Effector memory CD4-positive, alpha-beta T cell (primary cell): ENCODE results near the gene THADA.

Experiments
- DNase-seq, 3 donors: peaks; one replicate each; pipeline ENCODE4 v3.0.0-alpha.2; 2020
- H3K27ac ChIP-seq: 2 replicates; pipeline ENCODE4 v1.7.0; 2013; ENCODE audit warnings: mild to moderate bottlenecking, low read length, moderate library complexity; ENCODE audit not compliant: insufficient read depth, poor library complexity, severe bottlenecking
- H3K27me3 ChIP-seq: replicated peaks from 2 replicates; pipeline ENCODE4 v1.7.0; 2013; ENCODE audit warnings: mild to moderate bottlenecking, low read length; ENCODE audit not compliant: insufficient read depth, control insufficient read depth, poor library complexity, severe bottlenecking
- H3K36me3 ChIP-seq: 2 replicates; pipeline ENCODE4 v1.7.0; 2013; ENCODE audit warnings: mild to moderate bottlenecking, low read length, moderate library complexity; ENCODE audit not compliant: control insufficient read depth, insufficient read depth
- H3K4me1 ChIP-seq: 2 replicates; pipeline ENCODE4 v1.7.0; 2013; ENCODE audit warnings: low read length, mild to moderate bottlenecking; ENCODE audit not compliant: control insufficient read depth, insufficient read depth, poor library complexity, severe bottlenecking
- H3K4me3 ChIP-seq: 2 replicates; pipeline ENCODE4 v1.7.0; 2013; ENCODE audit warnings: low read length, low read depth, mild to moderate bottlenecking; ENCODE audit not compliant: insufficient read depth, poor library complexity, severe bottlenecking
- H3K9me3 ChIP-seq: 2 replicates; pipeline ENCODE4 v1.7.0; 2013; ENCODE audit warnings: mild to moderate bottlenecking, low read length, moderate library complexity; ENCODE audit not compliant: control insufficient read depth

The THADA gene

DNA sequence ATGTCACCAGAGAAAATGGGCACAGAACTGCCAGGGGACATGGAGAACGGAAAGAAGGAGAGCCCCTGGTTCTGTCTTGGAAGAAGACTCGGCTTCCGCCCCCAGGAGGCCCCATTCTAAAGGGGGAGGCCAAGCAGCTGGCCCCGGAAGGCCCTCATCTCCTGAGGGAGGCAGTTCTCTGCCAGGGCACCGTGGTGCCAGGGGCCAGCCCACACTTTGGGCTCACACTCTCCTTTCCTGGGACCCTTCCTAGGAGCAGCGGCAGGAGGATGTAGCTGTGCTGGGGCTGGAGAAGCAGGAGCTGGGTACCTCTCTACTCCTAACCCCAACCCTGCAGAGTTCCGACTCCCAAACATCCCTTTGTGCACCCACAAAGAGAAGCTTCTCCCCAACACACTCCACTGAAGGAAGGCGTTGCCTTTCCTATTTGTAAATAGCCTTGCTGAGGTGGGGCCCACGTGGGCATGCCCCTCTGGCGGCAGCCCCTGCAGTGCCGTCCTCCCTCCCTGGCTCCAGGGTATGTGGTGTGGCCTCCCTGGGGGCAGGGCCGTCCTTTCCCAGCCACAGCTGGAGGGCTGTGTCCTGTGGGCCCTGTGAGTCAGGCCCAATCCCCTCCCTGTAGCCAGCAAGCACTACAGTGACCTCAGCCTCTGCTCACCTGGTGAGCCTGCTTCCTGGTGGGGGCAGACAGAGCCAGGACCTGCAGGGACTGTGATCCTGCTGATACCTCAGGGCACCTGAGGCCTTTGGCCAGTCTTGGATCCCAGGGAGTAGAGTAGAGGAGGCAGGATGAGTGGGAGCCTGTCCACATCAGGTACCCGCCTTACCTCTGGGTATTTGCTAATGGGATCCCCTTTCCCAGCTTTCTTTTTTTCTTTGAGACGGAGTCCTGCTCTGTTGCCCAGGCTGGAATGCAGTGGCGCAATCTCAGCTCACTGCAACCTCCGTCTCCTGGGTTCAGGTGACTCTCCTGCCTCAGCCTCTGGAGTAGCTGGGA, 396.0 kb downstream of the THADA start:
- H3K4me1 ChIP-seq = peaks cover 30% of the 10 kb centered on the region
- H3K27ac ChIP-seq = no peak overlapping the region
- H3K4me3 ChIP-seq = no peak overlapping the region
- no peak for DNase-seq
- H3K9me3 ChIP-seq = no peaks in the 10 kb centered on the region
- H3K27me3 ChIP-seq = no peaks in the 10 kb centered on the region
- H3K36me3 ChIP-seq = no peaks in the 10 kb centered on the region

DNA sequence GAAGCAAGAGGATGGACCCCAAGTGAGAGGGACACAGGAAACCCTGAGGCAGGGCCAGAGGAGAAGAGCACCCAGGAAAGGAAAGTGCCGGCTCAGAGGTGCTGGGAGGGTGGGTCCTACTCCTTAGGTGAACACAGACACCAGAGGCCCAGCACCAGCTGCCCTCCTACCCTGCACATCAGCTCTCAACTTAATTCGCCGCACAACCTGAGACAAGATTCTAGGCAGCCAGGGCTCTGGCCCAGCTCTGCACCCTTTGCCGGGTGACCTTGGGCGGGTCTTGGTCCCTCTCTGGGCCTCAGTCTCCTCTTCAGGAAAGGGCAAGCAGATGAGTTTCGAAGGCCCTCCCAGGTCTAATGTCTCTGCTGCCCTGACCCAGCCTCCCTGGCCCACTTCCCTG, 397.6 kb downstream of the THADA start:
- Histone ChIP-seq H3K4me1 (peaks cover 46% of the 10 kb centered on the region), H3K4me3 (no peak overlapping the region), H3K27ac (peak overlapping the region; percentile 7), H3K36me3 (no peaks in the 10 kb centered on the region), H3K9me3 (no peaks in the 10 kb centered on the region), H3K27me3 (no peaks in the 10 kb centered on the region)
- no peak for DNase-seq

- no peaks in the 10 kb centered on the region for H3K27me3 ChIP-seq
- DNase-seq = no peak
- H3K4me1 ChIP-seq = peaks cover 53% of the 10 kb centered on the region
- H3K36me3 ChIP-seq = no peaks in the 10 kb centered on the region
- H3K4me3 ChIP-seq = no peak overlapping the region
- H3K27ac ChIP-seq = peak overlapping the region; percentile 56
- no peaks in the 10 kb centered on the region for H3K9me3 ChIP-seq
These were observed 398.3 kb downstream of the THADA start for GRCh38 chr2:43197588-43197896.

- no peaks in the 10 kb centered on the region for H3K27me3 ChIP-seq
- H3K36me3 ChIP-seq = no peaks in the 10 kb centered on the region
- no peak overlapping the region for H3K4me3 ChIP-seq
- no peaks in the 10 kb centered on the region for H3K9me3 ChIP-seq
- no peak for DNase-seq
- peak overlapping the region; percentile 56 for H3K27ac ChIP-seq
- peaks cover 58% of the 10 kb centered on the region for H3K4me1 ChIP-seq
These were observed 398.9 kb downstream of the THADA start for GRCh38 chr2:43196768-43197587.

GRCh38 chr2:43194121-43194869, 401.5 kb downstream of the THADA start:
- Histone ChIP-seq H3K27ac (peak overlapping the region; percentile 97), H3K4me3 (peak overlapping the region; percentile 56), H3K9me3 (no peaks in the 10 kb centered on the region), H3K36me3 (no peaks in the 10 kb centered on the region), H3K4me1 (peaks cover 59% of the 10 kb centered on the region), H3K27me3 (no peaks in the 10 kb centered on the region)
- no peak for DNase-seq

- H3K4me3 ChIP-seq = peak overlapping the region; percentile 56
- no peaks in the 10 kb centered on the region for H3K27me3 ChIP-seq
- no peaks in the 10 kb centered on the region for H3K36me3 ChIP-seq
- no peak for DNase-seq
- H3K4me1 ChIP-seq = peaks cover 59% of the 10 kb centered on the region
- H3K27ac ChIP-seq = peak overlapping the region; percentile 97
- no peaks in the 10 kb centered on the region for H3K9me3 ChIP-seq
These were observed 402.2 kb downstream of the THADA start for GRCh38 chr2:43193652-43194120.

GRCh38 chr2:43192744-43193651, 402.8 kb downstream of the THADA start:
- Histone ChIP-seq H3K27ac (peak overlapping the region; percentile 97), H3K36me3 (no peaks in the 10 kb centered on the region), H3K4me3 (no peak overlapping the region), H3K4me1 (peaks cover 59% of the 10 kb centered on the region), H3K27me3 (no peaks in the 10 kb centered on the region), H3K9me3 (no peaks in the 10 kb centered on the region)
- no peak for DNase-seq

DNA sequence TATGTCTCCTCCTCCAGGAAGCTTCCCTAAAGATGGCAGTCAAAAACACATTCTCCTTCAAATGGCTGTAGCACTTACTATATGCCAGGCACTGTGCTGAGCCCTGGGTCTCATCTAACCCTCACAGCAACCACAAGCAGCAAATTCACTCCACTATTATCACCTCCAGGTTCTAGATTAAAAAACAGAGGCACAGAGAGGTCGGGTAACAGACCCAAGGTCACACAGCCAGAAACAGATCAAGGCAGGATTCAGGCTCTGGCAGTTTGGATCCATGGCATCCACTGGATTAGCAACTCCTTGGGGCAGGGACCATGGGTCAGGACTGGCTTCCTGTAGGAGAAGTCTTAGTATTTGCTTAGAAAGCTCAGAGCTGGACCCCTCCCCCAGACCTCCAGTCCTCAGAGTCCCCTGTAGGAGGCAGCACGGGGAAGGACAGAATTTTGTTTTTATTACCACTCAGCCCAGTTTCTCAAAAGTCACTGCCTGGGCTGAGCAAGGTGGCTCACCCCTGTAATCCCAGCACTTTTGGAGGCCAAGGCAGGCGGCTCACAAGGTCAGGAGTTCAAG, 403.8 kb downstream of the THADA start:
- H3K27me3 ChIP-seq = no peaks in the 10 kb centered on the region
- peaks cover 53% of the 10 kb centered on the region for H3K4me1 ChIP-seq
- H3K9me3 ChIP-seq = no peaks in the 10 kb centered on the region
- no peaks in the 10 kb centered on the region for H3K36me3 ChIP-seq
- no peak overlapping the region for H3K4me3 ChIP-seq
- no peak for DNase-seq
- H3K27ac ChIP-seq = peak overlapping the region; percentile 97
